HCT116 (cell line): ENCODE measurements around the gene CD200R1L.

Experiments used
- CTCF ChIP-seq, 3 experiments: fragments of 200-600 bp in 1 of 3; sonication (generic) in 1 of 3; IDR thresholded peaks in 2 of 3; conservative IDR thresholded peaks in 1 of 3; 2 replicates each; pipeline ENCODE4 v1.5.1; 2012 to 2017; ENCODE audit warnings: low read depth in 2 of 3, low read length in 2 of 3, antibody characterized with exemption in 1 of 3, borderline replicate concordance in 1 of 3, control low read depth in 1 of 3, mild to moderate bottlenecking in 1 of 3, mixed read lengths in 1 of 3, mixed run types in 1 of 3, moderate library complexity in 1 of 3; ENCODE audit not compliant: insufficient read depth in 1 of 3
- ELF1 ChIP-seq: IDR thresholded peaks from 2 replicates; pipeline ENCODE4 v1.6.1; 2012; ENCODE audit warnings: low read depth, borderline replicate concordance
- EZH2 ChIP-seq: fragments of 200-600 bp; sonication (generic); IDR thresholded peaks from 2 replicates; pipeline ENCODE4 v1.6.1; 2017; ENCODE audit warnings: antibody characterized with exemption, mixed run types
- POLR2A ChIP-seq: IDR thresholded peaks from 2 replicates; pipeline ENCODE4 v1.7.0; 2011; ENCODE audit warnings: borderline replicate concordance; ENCODE audit not compliant: insufficient read depth, insufficient read length; ENCODE audit errors: extremely low read depth
- POLR2AphosphoS5 ChIP-seq: IDR thresholded peaks from 2 replicates; pipeline ENCODE4 v1.6.1; 2011; ENCODE audit warnings: mild to moderate bottlenecking, low read depth, low read length, moderate library complexity
- RAD21 ChIP-seq: IDR thresholded peaks from 2 replicates; pipeline ENCODE4 v1.6.1; 2012; ENCODE audit warnings: low read depth, mild to moderate bottlenecking
- SP1 ChIP-seq: IDR thresholded peaks from 2 replicates; pipeline ENCODE4 v1.6.1; 2012; ENCODE audit warnings: low read depth
- TCF7L2 ChIP-seq: IDR thresholded peaks from 2 replicates; pipeline ENCODE4 v1.7.0; 2011; ENCODE audit warnings: borderline replicate concordance, inconsistent platforms; ENCODE audit not compliant: insufficient read depth, insufficient read length; ENCODE audit errors: extremely low read depth
- YY1 ChIP-seq: IDR thresholded peaks from 2 replicates; pipeline ENCODE4 v1.6.1; 2011; ENCODE audit warnings: low read length, low read depth, moderate library complexity, mild to moderate bottlenecking; ENCODE audit not compliant: insufficient replicate concordance; ENCODE audit errors: extremely low read depth
- TF ChIP-seq, protein P1 (sequence below): IDR thresholded peaks from 2 replicates; pipeline ENCODE4 v1.6.1; 2012; ENCODE audit warnings: low read depth

GRCh38 chr3:112804021-112804420 lies 42.6 kb downstream of the CD200R1L start:
- TF ChIP-seq YY1 = no peak
- TF ChIP-seq TCF7L2 = no peak
- no peak for TF ChIP-seq POLR2AphosphoS5
- TF ChIP-seq CTCF (IDR thresholded peaks at IDR 0.05 in 2 of 3, conservative IDR thresholded peaks at IDR 0.05 in 1 of 3; ENCODE audit: borderline replicate concordance in 1 of 3, insufficient read depth in 1 of 3, low read depth in 2 of 3, low read length in 2 of 3) = no peak
- TF ChIP-seq EZH2 = no peak
- TF ChIP-seq SP1 = no peak
- no peak for TF ChIP-seq RAD21
- TF ChIP-seq POLR2A = no peak
- TF ChIP-seq, protein P1, sequence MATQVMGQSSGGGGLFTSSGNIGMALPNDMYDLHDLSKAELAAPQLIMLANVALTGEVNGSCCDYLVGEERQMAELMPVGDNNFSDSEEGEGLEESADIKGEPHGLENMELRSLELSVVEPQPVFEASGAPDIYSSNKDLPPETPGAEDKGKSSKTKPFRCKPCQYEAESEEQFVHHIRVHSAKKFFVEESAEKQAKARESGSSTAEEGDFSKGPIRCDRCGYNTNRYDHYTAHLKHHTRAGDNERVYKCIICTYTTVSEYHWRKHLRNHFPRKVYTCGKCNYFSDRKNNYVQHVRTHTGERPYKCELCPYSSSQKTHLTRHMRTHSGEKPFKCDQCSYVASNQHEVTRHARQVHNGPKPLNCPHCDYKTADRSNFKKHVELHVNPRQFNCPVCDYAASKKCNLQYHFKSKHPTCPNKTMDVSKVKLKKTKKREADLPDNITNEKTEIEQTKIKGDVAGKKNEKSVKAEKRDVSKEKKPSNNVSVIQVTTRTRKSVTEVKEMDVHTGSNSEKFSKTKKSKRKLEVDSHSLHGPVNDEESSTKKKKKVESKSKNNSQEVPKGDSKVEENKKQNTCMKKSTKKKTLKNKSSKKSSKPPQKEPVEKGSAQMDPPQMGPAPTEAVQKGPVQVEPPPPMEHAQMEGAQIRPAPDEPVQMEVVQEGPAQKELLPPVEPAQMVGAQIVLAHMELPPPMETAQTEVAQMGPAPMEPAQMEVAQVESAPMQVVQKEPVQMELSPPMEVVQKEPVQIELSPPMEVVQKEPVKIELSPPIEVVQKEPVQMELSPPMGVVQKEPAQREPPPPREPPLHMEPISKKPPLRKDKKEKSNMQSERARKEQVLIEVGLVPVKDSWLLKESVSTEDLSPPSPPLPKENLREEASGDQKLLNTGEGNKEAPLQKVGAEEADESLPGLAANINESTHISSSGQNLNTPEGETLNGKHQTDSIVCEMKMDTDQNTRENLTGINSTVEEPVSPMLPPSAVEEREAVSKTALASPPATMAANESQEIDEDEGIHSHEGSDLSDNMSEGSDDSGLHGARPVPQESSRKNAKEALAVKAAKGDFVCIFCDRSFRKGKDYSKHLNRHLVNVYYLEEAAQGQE = no peak
- no peak for TF ChIP-seq ELF1
